WERI-Rb-1 (cell line): ENCODE results near the gene CTCFL.
A peak's percentile ranks its signal among the peaks of the same experiment; 100 is the strongest.

Source experiments
- DNase-seq: peaks from one replicate; pipeline ENCODE4 v3.0.0-alpha.2; 2020
- H3K27ac ChIP-seq: fragments of 250-450 bp; sonication (Bioruptor Pico); 2 replicates; pipeline ENCODE4 v1.5.1; 2020; ENCODE audit warnings: mild to moderate bottlenecking, moderate library complexity
- H3K27me3 ChIP-seq: fragments of 250-450 bp; sonication (Bioruptor Pico); 2 replicates; pipeline ENCODE4 v1.5.1; 2021; ENCODE audit warnings: mild to moderate bottlenecking, low read depth, moderate library complexity; ENCODE audit not compliant: insufficient read depth, severe bottlenecking
- H3K36me3 ChIP-seq: fragments of 250-450 bp; sonication (Bioruptor Pico); 2 replicates; pipeline ENCODE4 v1.5.1; 2020; ENCODE audit warnings: mild to moderate bottlenecking, moderate library complexity
- H3K4me3 ChIP-seq: 2 replicates; pipeline ENCODE4 v1.5.1; 2011; ENCODE audit warnings: low read depth, mild to moderate bottlenecking, control low read depth, low read length
- H3K9me3 ChIP-seq: fragments of 250-450 bp; sonication (Bioruptor Pico); 2 replicates; pipeline ENCODE4 v1.5.1; 2021; ENCODE audit warnings: mild to moderate bottlenecking, moderate library complexity; ENCODE audit not compliant: severe bottlenecking
- CTCF ChIP-seq: IDR thresholded peaks from 2 replicates; pipeline ENCODE4 v1.5.1; 2011; ENCODE audit warnings: low read depth, mild to moderate bottlenecking, control low read depth, inconsistent platforms, low read length

CTCFL gene

GRCh38 chr20:57524511-57525176, at the start of gene CTCFL:
CTCFL (minus strand) TSS chr20:57525140; CDS start chr20:57524205, 935 bp downstream.
- no peak for TF ChIP-seq CTCF
- no peak for DNase-seq

GRCh38 chr20:57573894-57574293, 49.0 kb upstream of the CTCFL start:
- Histone ChIP-seq H3K9me3 (no peaks in the 10 kb centered on the region), H3K27ac (no peak overlapping the region), H3K4me3 (no peak overlapping the region), H3K27me3 (no peaks in the 10 kb centered on the region), H3K36me3 (no peaks in the 10 kb centered on the region)
- peak; percentile 54 for TF ChIP-seq CTCF
- no peak for DNase-seq

More at GRCh38 chr20:57524511-57525176, at the start of gene CTCFL:
- H3K27me3 ChIP-seq, result no peaks in the 10 kb centered on the region
- peaks cover 2% of the 10 kb centered on the region for H3K9me3 ChIP-seq
- H3K27ac ChIP-seq, result peak within 1 kb of the TSS; percentile 42
- H3K4me3 ChIP-seq, result no peak within 1 kb of the TSS
- no peaks in the 10 kb centered on the region for H3K36me3 ChIP-seq

- Histone ChIP-seq H3K9me3 (no peaks in the 10 kb centered on the region), H3K27me3 (no peaks in the 10 kb centered on the region), H3K27ac (no peak overlapping the region), H3K36me3 (no peaks in the 10 kb centered on the region), H3K4me3 (no peak overlapping the region)
- TF ChIP-seq CTCF, result no peak
- no peak for DNase-seq
Measured at GRCh38 chr20:57573242-57573641, 48.3 kb upstream of the CTCFL start.

- no peak overlapping the region for H3K27ac ChIP-seq
- no peaks in the 10 kb centered on the region for H3K36me3 ChIP-seq
- DNase-seq, result no peak
- H3K9me3 ChIP-seq, result no peaks in the 10 kb centered on the region
- H3K4me3 ChIP-seq, result no peak overlapping the region
- TF ChIP-seq CTCF, result no peak
- H3K27me3 ChIP-seq, result no peaks in the 10 kb centered on the region
Measured at GRCh38 chr20:57571782-57572416, 47.0 kb upstream of the CTCFL start.

GRCh38 chr20:57570920-57571319, 46.0 kb upstream of the CTCFL start:
- Histone ChIP-seq H3K27ac (no peak overlapping the region), H3K9me3 (no peaks in the 10 kb centered on the region), H3K27me3 (no peaks in the 10 kb centered on the region), H3K36me3 (no peaks in the 10 kb centered on the region), H3K4me3 (no peak overlapping the region)
- no peak for TF ChIP-seq CTCF
- DNase-seq, result no peak
